ENCODE measurements around the gene OSGEP.

Gene OSGEP

DNA sequence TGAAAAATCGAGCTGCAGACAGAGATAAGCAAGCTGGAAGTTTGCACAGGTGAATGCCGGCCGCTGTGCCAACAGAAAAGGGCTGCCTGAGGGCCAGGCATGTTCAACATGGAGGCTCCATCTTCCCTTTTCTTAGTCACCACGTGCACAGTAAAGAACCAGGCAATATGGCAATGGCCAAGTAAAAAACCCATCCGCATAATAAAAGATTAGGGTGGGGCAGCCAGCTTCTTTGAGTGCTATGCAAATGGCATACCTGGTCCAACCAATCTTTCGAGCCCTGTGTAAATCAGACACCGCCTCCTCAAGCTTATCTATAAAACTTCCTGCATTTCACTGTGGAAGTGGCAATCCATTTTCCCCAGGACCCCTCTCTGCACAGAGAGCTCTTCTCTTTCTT is 31.3 kb upstream of the OSGEP start:
- TF ChIP-seq RAD21 (IDR thresholded peaks at IDR 0.05; ENCODE audit: low read depth), result no peak
- no peak for TF ChIP-seq EP300 (IDR thresholded peaks at IDR 0.05; ENCODE audit: borderline replicate concordance)
- TF ChIP-seq TCF12 (IDR thresholded peaks at IDR 0.05; ENCODE audit: low read depth), result no peak
- TF ChIP-seq CEBPB (IDR thresholded peaks at IDR 0.05), result no peak
- no peak for TF ChIP-seq ZBTB7A (IDR thresholded peaks at IDR 0.05; ENCODE audit: low read depth)
- TF ChIP-seq CREB1 (IDR thresholded peaks at IDR 0.05; ENCODE audit: low read depth), result no peak

DNA sequence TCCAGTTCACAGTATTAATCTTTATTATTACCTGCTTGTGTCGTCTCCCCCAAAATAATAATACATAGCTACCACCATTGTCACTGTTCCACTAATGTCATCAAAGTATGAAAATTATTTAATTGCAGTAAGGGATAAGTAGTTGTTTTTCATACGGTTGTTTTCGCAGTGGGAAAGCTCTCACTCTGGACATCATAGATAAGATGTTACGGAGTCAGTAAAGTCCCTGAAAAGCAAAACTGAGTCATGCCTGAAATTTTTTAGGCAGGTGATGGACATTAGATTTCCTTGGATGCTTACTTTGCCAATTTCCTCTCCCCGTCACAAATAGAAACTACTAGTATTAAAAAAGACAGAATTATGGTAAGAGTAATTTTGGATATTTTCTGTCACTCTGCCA is 27.8 kb upstream of the OSGEP start:
- TF ChIP-seq TCF12 (IDR thresholded peaks at IDR 0.05; ENCODE audit: low read depth) (no peak), RAD21 (IDR thresholded peaks at IDR 0.05; ENCODE audit: low read depth) (no peak), NFIC (IDR thresholded peaks at IDR 0.05) (no peak), YY1 (IDR thresholded peaks at IDR 0.05; ENCODE audit: low read depth) (no peak), CEBPB (IDR thresholded peaks at IDR 0.05) (no peak), TEAD4 (IDR thresholded peaks at IDR 0.05) (no peak), EGR1 (IDR thresholded peaks at IDR 0.05) (no peak), FOXM1 (IDR thresholded peaks at IDR 0.05; ENCODE audit: borderline replicate concordance, low read depth) (no peak), EP300 (IDR thresholded peaks at IDR 0.05; ENCODE audit: borderline replicate concordance) (no peak), CREB1 (IDR thresholded peaks at IDR 0.05; ENCODE audit: low read depth) (no peak), TAF1 (IDR thresholded peaks at IDR 0.05; ENCODE audit: low read depth) (no peak), ZBTB7A (IDR thresholded peaks at IDR 0.05; ENCODE audit: low read depth) (no peak)
- TF ChIP-seq, protein P1, sequence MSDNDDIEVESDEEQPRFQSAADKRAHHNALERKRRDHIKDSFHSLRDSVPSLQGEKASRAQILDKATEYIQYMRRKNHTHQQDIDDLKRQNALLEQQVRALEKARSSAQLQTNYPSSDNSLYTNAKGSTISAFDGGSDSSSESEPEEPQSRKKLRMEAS (IDR thresholded peaks at IDR 0.05), result no peak
- TF ChIP-seq, protein P2, sequence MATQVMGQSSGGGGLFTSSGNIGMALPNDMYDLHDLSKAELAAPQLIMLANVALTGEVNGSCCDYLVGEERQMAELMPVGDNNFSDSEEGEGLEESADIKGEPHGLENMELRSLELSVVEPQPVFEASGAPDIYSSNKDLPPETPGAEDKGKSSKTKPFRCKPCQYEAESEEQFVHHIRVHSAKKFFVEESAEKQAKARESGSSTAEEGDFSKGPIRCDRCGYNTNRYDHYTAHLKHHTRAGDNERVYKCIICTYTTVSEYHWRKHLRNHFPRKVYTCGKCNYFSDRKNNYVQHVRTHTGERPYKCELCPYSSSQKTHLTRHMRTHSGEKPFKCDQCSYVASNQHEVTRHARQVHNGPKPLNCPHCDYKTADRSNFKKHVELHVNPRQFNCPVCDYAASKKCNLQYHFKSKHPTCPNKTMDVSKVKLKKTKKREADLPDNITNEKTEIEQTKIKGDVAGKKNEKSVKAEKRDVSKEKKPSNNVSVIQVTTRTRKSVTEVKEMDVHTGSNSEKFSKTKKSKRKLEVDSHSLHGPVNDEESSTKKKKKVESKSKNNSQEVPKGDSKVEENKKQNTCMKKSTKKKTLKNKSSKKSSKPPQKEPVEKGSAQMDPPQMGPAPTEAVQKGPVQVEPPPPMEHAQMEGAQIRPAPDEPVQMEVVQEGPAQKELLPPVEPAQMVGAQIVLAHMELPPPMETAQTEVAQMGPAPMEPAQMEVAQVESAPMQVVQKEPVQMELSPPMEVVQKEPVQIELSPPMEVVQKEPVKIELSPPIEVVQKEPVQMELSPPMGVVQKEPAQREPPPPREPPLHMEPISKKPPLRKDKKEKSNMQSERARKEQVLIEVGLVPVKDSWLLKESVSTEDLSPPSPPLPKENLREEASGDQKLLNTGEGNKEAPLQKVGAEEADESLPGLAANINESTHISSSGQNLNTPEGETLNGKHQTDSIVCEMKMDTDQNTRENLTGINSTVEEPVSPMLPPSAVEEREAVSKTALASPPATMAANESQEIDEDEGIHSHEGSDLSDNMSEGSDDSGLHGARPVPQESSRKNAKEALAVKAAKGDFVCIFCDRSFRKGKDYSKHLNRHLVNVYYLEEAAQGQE (IDR thresholded peaks at IDR 0.05; ENCODE audit: low read depth), result no peak
- TF ChIP-seq, protein P3, sequence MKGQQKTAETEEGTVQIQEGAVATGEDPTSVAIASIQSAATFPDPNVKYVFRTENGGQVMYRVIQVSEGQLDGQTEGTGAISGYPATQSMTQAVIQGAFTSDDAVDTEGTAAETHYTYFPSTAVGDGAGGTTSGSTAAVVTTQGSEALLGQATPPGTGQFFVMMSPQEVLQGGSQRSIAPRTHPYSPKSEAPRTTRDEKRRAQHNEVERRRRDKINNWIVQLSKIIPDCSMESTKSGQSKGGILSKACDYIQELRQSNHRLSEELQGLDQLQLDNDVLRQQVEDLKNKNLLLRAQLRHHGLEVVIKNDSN (IDR thresholded peaks at IDR 0.05), result no peak

DNA sequence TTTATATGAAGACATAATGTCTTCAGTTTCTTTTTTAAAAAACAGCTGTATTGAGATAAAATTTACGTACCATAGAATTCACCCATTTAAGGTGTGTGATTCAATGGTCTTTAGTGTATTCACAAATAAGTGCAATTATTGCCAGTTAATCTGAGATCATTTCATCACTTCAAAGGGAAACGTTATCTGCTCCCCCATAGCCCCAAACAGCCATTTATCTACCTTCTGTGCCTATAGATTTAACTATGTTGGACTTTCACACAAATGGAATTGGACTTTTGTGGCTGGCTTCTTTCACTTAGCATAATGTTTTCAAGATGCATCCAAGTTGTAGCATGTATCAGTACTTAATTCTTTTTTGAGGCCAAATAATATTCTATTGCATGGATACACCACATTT is 24.3 kb upstream of the OSGEP start:
- TF ChIP-seq YY1 (IDR thresholded peaks at IDR 0.05; ENCODE audit: low read depth), result no peak
- TF ChIP-seq, protein P2 (IDR thresholded peaks at IDR 0.05; ENCODE audit: low read depth), result no peak
- no peak for TF ChIP-seq FOXM1 (IDR thresholded peaks at IDR 0.05; ENCODE audit: borderline replicate concordance, low read depth)
- no peak for TF ChIP-seq EGR1 (IDR thresholded peaks at IDR 0.05)
- TF ChIP-seq TEAD4 (IDR thresholded peaks at IDR 0.05), result no peak
- TF ChIP-seq NFIC (IDR thresholded peaks at IDR 0.05), result no peak
- TF ChIP-seq, protein P3 (IDR thresholded peaks at IDR 0.05), result no peak
- TF ChIP-seq EP300 (IDR thresholded peaks at IDR 0.05; ENCODE audit: borderline replicate concordance), result no peak
- TF ChIP-seq CREB1 (IDR thresholded peaks at IDR 0.05; ENCODE audit: low read depth), result no peak
- TF ChIP-seq, protein P1 (IDR thresholded peaks at IDR 0.05), result no peak
- TF ChIP-seq RAD21 (IDR thresholded peaks at IDR 0.05; ENCODE audit: low read depth), result no peak
- no peak for TF ChIP-seq ZBTB7A (IDR thresholded peaks at IDR 0.05; ENCODE audit: low read depth)

DNA sequence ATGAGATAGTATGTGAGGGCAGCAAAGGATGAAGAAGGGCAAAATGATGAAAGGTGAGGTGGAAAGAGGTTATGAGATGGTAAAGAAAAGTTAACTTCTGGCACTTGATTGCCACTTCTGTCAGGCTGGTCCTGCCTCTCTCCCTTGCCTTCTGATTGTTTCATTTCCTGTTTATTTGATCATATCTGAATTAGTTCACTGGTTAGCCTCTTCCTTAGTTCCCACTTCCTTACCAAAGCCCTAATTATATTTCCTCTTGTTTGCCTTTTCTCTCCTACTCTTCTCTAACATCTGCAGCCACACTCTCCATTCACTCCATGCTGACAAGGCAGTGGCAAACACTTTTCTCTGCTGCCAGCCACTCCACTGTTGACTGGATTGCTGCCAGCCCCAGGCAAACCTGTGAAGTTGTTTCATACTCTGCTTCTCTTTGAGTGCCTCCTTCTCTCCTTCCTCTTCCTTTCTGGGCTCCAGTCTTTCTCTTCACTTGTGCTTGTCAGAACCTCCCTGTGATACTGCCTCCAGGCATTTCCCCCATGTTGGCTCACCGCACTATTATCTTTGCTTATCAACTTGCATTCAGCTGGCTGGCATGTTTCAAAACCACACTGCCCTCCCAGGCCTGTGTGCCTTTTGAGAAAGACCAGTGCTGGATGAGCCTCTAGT is 22.7 kb upstream of the OSGEP start:
- no peak for TF ChIP-seq TAF1 (IDR thresholded peaks at IDR 0.05; ENCODE audit: low read depth)

DNA sequence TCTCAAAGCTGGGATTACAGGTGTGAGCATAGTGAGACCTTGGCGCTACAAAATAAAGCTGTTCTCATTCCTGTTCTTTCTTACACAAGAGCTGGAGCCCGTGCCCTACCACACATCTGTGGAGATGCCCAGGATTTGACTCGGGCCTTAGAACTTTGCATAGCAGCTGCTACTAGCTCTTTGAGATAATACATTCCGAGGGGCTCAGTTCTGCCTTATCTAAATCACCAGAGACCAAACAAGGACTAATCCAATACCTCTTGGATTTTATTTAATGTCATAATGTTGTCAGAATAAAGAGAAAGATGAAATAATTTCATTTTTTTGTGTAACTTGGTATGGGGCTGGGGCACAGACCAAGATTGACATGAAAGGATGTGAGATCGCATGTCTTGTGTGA is 22.2 kb upstream of the OSGEP start:
- TF ChIP-seq, protein P2 (IDR thresholded peaks at IDR 0.05; ENCODE audit: low read depth), result no peak
- TF ChIP-seq CEBPB (IDR thresholded peaks at IDR 0.05) (no peak), ZBTB7A (IDR thresholded peaks at IDR 0.05; ENCODE audit: low read depth) (no peak), EGR1 (IDR thresholded peaks at IDR 0.05) (no peak), CREB1 (IDR thresholded peaks at IDR 0.05; ENCODE audit: low read depth) (no peak), NFIC (IDR thresholded peaks at IDR 0.05) (no peak), TAF1 (IDR thresholded peaks at IDR 0.05; ENCODE audit: low read depth) (no peak), TCF12 (IDR thresholded peaks at IDR 0.05; ENCODE audit: low read depth) (no peak), YY1 (IDR thresholded peaks at IDR 0.05; ENCODE audit: low read depth) (no peak), FOXM1 (IDR thresholded peaks at IDR 0.05; ENCODE audit: borderline replicate concordance, low read depth) (no peak), TEAD4 (IDR thresholded peaks at IDR 0.05) (no peak), EP300 (IDR thresholded peaks at IDR 0.05; ENCODE audit: borderline replicate concordance) (no peak), RAD21 (IDR thresholded peaks at IDR 0.05; ENCODE audit: low read depth) (no peak)
- TF ChIP-seq, protein P3 (IDR thresholded peaks at IDR 0.05), result no peak
- TF ChIP-seq, protein P1 (IDR thresholded peaks at IDR 0.05), result no peak
